H1 (cell line): ENCODE results near the gene TLNRD1. TPM values are rescaled to one million over a fixed set of nuclear protein-coding genes. Genes with fewer than 3 reads are reported as not detected.

Source experiments
- CTCF ChIA-PET: fragments of 300-600 bp; sonication (Branson Sonifier 250); formaldehyde crosslinking; loops from one replicate; lab custom pipeline; 2021; ENCODE audit not compliant: partially characterized antibody; lab: Charles Lee
- POLR2A ChIA-PET: fragments of 300-600 bp; sonication (Branson Sonifier 250); formaldehyde crosslinking; loops from one replicate; lab custom pipeline; 2021; ENCODE audit warnings: inconsistent platforms; ENCODE audit not compliant: partially characterized antibody; lab: Charles Lee
- DNase-seq, 2 experiments: peaks; one replicate each; pipeline versions ENCODE4 v3.0.0 to v3.0.0-alpha.2; 2010 to 2022; ENCODE audit warnings: low spot score in 2 of 2, low read depth in 1 of 2, mixed read lengths in 1 of 2
- FAIRE-seq: peaks from 2 replicates; lab custom pipeline; 2011; peaks lifted over from hg19 to GRCh38; lab: Jason Lieb, UNC
- H2AFZ ChIP-seq: 2 replicates; pipeline ENCODE4 v1.8.1; 2012; ENCODE audit warnings: low read length, inconsistent platforms
- H2AK5ac ChIP-seq: 2 replicates; pipeline ENCODE4 v1.6.1; 2013; ENCODE audit warnings: low read depth, low read length
- H2BK120ac ChIP-seq: replicated peaks from 2 replicates; pipeline ENCODE3; 2013; ENCODE audit warnings: low read depth, low read length, inconsistent platforms
- H2BK12ac ChIP-seq: 2 replicates; pipeline ENCODE4 v1.6.1; 2013; ENCODE audit warnings: low read depth, low read length
- H2BK15ac ChIP-seq: 2 replicates; pipeline ENCODE4 v1.6.1; 2013; ENCODE audit warnings: low read length
- H2BK20ac ChIP-seq: 2 replicates; pipeline ENCODE4 v1.6.1; 2013; ENCODE audit warnings: low read length
- H2BK5ac ChIP-seq: 2 replicates; pipeline ENCODE4 v1.6.1; 2013; ENCODE audit warnings: low read depth, low read length
- H3K14ac ChIP-seq: 2 replicates; pipeline ENCODE4 v1.6.1; 2013; ENCODE audit warnings: inconsistent platforms; ENCODE audit not compliant: insufficient read length
- H3K18ac ChIP-seq: 2 replicates; pipeline ENCODE4 v1.6.1; 2013; ENCODE audit warnings: low read length; ENCODE audit errors: extremely low read depth
- H3K23ac ChIP-seq: 2 replicates; pipeline ENCODE4 v1.6.1; 2013; ENCODE audit warnings: inconsistent platforms; ENCODE audit not compliant: insufficient read length
- H3K23me2 ChIP-seq: 2 replicates; pipeline ENCODE4 v1.6.1; 2013; ENCODE audit warnings: low read depth, low read length
- H3K27ac ChIP-seq: 2 replicates; pipeline ENCODE4 v1.6.1; 2011; ENCODE audit warnings: low read depth, low read length, inconsistent platforms
- H3K27me3 ChIP-seq, 4 experiments: replicated peaks in 1 of 4; 1 replicate in 1 of 4; 2 replicates in 3 of 4; pipeline versions ENCODE4 v1.6.1 to v1.8.1; 2011 to 2013; ENCODE audit warnings: low read length in 3 of 4, mild to moderate bottlenecking in 3 of 4, inconsistent platforms in 2 of 4, mixed read lengths in 2 of 4, moderate library complexity in 1 of 4; ENCODE audit not compliant: control insufficient read depth in 3 of 4, insufficient read depth in 3 of 4; ENCODE audit errors: extremely low read depth in 1 of 4
- H3K36me3 ChIP-seq, 4 experiments: 2 replicates each; pipeline versions ENCODE4 v1.6.1 to v1.8.1; 2011 to 2013; ENCODE audit warnings: mild to moderate bottlenecking in 4 of 4, low read length in 3 of 4, moderate library complexity in 2 of 4, control low read depth in 1 of 4, inconsistent platforms in 1 of 4; ENCODE audit not compliant: insufficient read depth in 4 of 4, control insufficient read depth in 2 of 4
- H3K4ac ChIP-seq: replicated peaks from 2 replicates; pipeline ENCODE3; 2013; ENCODE audit warnings: low read length, low read depth, mixed read lengths, inconsistent platforms; ENCODE audit not compliant: insufficient read length
- H3K4me1 ChIP-seq, 4 experiments: replicated peaks in 1 of 4; 1 replicate in 1 of 4; 2 replicates in 3 of 4; pipeline versions ENCODE4 v1.6.1 to v1.8.1; 2011 to 2013; ENCODE audit warnings: low read length in 3 of 4, inconsistent platforms in 2 of 4, mixed read lengths in 1 of 4; ENCODE audit not compliant: insufficient read depth in 4 of 4, control insufficient read depth in 3 of 4
- H3K4me2 ChIP-seq, 2 experiments: 2 replicates each; pipeline versions ENCODE4 v1.6.1 to v1.8.1; 2011 to 2013; ENCODE audit warnings: low read depth in 2 of 2, low read length in 2 of 2, control low read depth in 1 of 2, inconsistent platforms in 1 of 2, mild to moderate bottlenecking in 1 of 2; ENCODE audit not compliant: insufficient read depth in 1 of 2
- H3K4me3 ChIP-seq, 4 experiments: fragments of 200-600, 300-600 bp in 1 of 4; sonication (generic), shearing (Covaris generic), sonication (Bioruptor Twin) in 1 of 4; 2 replicates each; pipeline versions ENCODE4 v1.5.1 to v1.8.1; 2011 to 2016; ENCODE audit warnings: low read length in 4 of 4, low read depth in 3 of 4, control low read depth in 2 of 4, inconsistent platforms in 2 of 4, mild to moderate bottlenecking in 2 of 4, mixed read lengths in 1 of 4, moderate library complexity in 1 of 4; ENCODE audit not compliant: insufficient read depth in 2 of 4; ENCODE audit errors: extremely low read depth in 1 of 4
- H3K56ac ChIP-seq: replicated peaks from 2 replicates; pipeline ENCODE3; 2013; ENCODE audit warnings: low read depth, mild to moderate bottlenecking, mixed read lengths, low read length, inconsistent platforms; ENCODE audit not compliant: insufficient read length
- H3K79me1 ChIP-seq: 2 replicates; pipeline ENCODE4 v1.6.1; 2013; ENCODE audit warnings: low read depth, low read length, control low read depth
- H3K79me2 ChIP-seq, 2 experiments: 2 replicates each; pipeline versions ENCODE4 v1.6.1 to v1.8.1; 2012 to 2013; ENCODE audit warnings: low read length in 2 of 2, mild to moderate bottlenecking in 2 of 2, inconsistent platforms in 1 of 2; ENCODE audit not compliant: insufficient read depth in 2 of 2, control insufficient read depth in 1 of 2
- H3K9ac ChIP-seq, 4 experiments: replicated peaks in 1 of 4; 1 replicate in 1 of 4; 2 replicates in 3 of 4; pipeline versions ENCODE4 v1.6.1 to v1.8.1; 2011 to 2013; ENCODE audit warnings: low read depth in 3 of 4, low read length in 3 of 4, control low read depth in 2 of 4, mild to moderate bottlenecking in 2 of 4, moderate library complexity in 2 of 4, inconsistent platforms in 1 of 4; ENCODE audit errors: extremely low read depth in 1 of 4
- H3K9me3 ChIP-seq, 2 experiments: 2 replicates each; pipeline versions ENCODE4 v1.6.1 to v1.8.1; 2012 to 2013; ENCODE audit warnings: mild to moderate bottlenecking in 2 of 2, moderate library complexity in 2 of 2, control low read depth in 1 of 2, inconsistent platforms in 1 of 2, low read depth in 1 of 2, low read length in 1 of 2, mixed read lengths in 1 of 2; ENCODE audit not compliant: insufficient read depth in 2 of 2
- H4K20me1 ChIP-seq, 2 experiments: replicated peaks in 1 of 2; 2 replicates each; pipeline versions ENCODE3 to v1.8.1; 2011 to 2013; ENCODE audit warnings: inconsistent platforms in 2 of 2, low read length in 2 of 2, mild to moderate bottlenecking in 1 of 2; ENCODE audit not compliant: insufficient read depth in 2 of 2, control insufficient read depth in 1 of 2
- H4K5ac ChIP-seq: 2 replicates; pipeline ENCODE4 v1.6.1; 2013; ENCODE audit warnings: low read length, low read depth, mixed read lengths, inconsistent platforms; ENCODE audit not compliant: insufficient read length
- H4K8ac ChIP-seq: 2 replicates; pipeline ENCODE4 v1.8.0; 2013; ENCODE audit warnings: mild to moderate bottlenecking, moderate library complexity, low read length, inconsistent platforms; ENCODE audit not compliant: insufficient read depth; ENCODE audit errors: extremely low read depth
- H4K91ac ChIP-seq: replicated peaks from 2 replicates; pipeline ENCODE3; 2013; ENCODE audit warnings: low read length, mixed read lengths, inconsistent platforms; ENCODE audit not compliant: insufficient read length
- SUZ12 ChIP-seq: fragments of 200-600 bp; sonication (generic); IDR thresholded peaks from 2 replicates; pipeline ENCODE4 v1.6.1; 2012; ENCODE audit warnings: mild to moderate bottlenecking, inconsistent platforms, low read length, moderate library complexity, mixed read lengths
- WGBS, 2 experiments: shearing (Covaris generic) in 1 of 2; methylation state at CpG; one replicate each; pipeline versions ENCODE4 v1.1.6 to v1.1.7; 2013 to 2015; ENCODE audit warnings: low lambda C conversion rate in 2 of 2, mixed read lengths in 2 of 2, inconsistent platforms in 1 of 2, low coverage in 1 of 2, missing lambda C conversion rate in 1 of 2; ENCODE audit not compliant: insufficient replicate concordance in 2 of 2, insufficient coverage in 1 of 2, insufficient read length in 1 of 2; ENCODE audit errors: extremely low coverage in 1 of 2, missing lambda C conversion rate in 1 of 2; 5-methylcytosine and 5-hydroxymethylcytosine counted together
- polyA plus RNA-seq, 7 experiments: library from polyadenylated mRNA; depleted of rRNA in 3 of 7; stranded (reverse) in 5 of 7; unstranded in 2 of 7; fragments of >200 nt in 5 of 7; fragments of 200-250 nt in 2 of 7; gene quantifications; 1 replicate in 5 of 7; 2 replicates in 1 of 7; 4 replicates in 1 of 7; pipeline versions ENCODE4 v1.2.1 to v1.2.3, GENCODE V29; 2011 to 2013; ENCODE audit warnings: missing spikeins in 2 of 7, mixed read lengths in 2 of 7
- total RNA-seq: library from RNA; stranded (reverse); fragmentation: NEBNext Ultra II Directional; extraction: Animal tissue kit (Norgen Biotek cat#: 25700); gene quantifications from 2 replicates; pipeline ENCODE4 v1.2.1, GENCODE V29; 2021
- TF ChIP-seq, protein P1 (sequence below): IDR thresholded peaks from 2 replicates; pipeline ENCODE4 v1.6.1; 2012; ENCODE audit warnings: inconsistent platforms
- TF ChIP-seq, protein P2 (sequence below): IDR thresholded peaks from 2 replicates; pipeline ENCODE4 v1.6.1; 2012; ENCODE audit warnings: inconsistent platforms

TLNRD1 gene
- total and polyA plus RNA-seq, 2 of the 8 experiments (the other 6 are each of a cell fraction or from before 2014, with no cell fraction given): 12.2 to 20.5 TPM

DNA sequence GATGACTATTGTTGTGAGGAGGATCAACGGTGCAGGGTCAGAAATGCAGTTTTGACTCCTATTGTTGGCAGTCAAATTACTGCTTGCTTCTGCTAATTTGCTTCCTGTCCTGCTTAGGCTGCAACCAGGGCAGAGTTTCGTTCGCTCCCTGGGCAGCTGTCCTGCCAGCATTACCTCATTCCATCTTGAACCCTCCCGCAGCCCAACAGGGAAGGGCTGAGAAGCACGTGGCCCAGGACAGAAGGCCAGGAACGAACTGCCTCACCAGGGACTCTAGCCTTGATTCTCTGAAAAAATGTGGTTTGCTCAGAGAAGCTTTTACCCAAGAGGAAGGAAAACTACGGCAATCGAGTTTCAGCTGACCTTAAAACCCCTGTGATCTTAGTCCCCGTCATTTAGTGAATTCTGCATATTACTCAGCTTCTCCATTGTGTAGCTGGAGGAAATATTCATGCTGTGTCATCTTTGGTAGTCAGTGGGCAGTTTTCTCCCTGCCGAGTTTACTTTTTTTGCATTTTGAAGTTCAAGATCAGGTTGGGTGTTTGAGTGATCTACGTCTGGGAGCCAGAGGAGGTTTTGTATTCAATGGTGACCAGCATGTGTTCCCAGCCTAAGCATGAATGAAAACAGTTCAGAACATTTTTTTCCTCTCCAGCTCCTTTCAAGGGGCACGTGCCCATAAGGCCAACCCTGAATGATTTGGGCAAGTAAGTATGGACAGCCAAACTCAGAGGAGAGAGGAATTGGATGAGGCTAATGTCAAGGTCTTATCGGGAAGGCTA is 23.0 kb downstream of the TLNRD1 start:
- no peak for DNase-seq
- Histone ChIP-seq H4K91ac (no peak overlapping the region), H3K23ac (no peak overlapping the region), H2BK20ac (no peak overlapping the region), H2AK5ac (no peak overlapping the region), H4K5ac (no peak overlapping the region), H3K79me1 (no peaks in the 10 kb centered on the region), H3K4me2 (peak overlapping the region in 1 of 2 experiments; percentile 8; a peak in 1 of 4 replicates), H4K8ac (no peak overlapping the region), H3K9me3 (no peaks in the 10 kb centered on the region), H2AFZ (peak overlapping the region; percentile 35; the same call in 1 of the 2 replicates), H3K18ac (no peak overlapping the region; the same call in 1 of the 2 replicates), H4K20me1 (no peaks in the 10 kb centered on the region), H3K4me1 (peaks cover 2 to 13% (median 9%) of the 10 kb centered on the region in 4 experiments; a peak in 5 of 7 replicates), H2BK12ac (no peak overlapping the region), H3K9ac (no peak overlapping the region), H3K23me2 (no peaks in the 10 kb centered on the region)
- no peak for FAIRE-seq
- TF ChIP-seq, protein P1, sequence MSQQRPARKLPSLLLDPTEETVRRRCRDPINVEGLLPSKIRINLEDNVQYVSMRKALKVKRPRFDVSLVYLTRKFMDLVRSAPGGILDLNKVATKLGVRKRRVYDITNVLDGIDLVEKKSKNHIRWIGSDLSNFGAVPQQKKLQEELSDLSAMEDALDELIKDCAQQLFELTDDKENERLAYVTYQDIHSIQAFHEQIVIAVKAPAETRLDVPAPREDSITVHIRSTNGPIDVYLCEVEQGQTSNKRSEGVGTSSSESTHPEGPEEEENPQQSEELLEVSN: 0 out of 2 replicates have a peak, but pooled peaks have one; percentile 5
- TF ChIP-seq, protein P2, sequence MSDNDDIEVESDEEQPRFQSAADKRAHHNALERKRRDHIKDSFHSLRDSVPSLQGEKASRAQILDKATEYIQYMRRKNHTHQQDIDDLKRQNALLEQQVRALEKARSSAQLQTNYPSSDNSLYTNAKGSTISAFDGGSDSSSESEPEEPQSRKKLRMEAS: peak; percentile 77
- no peak for TF ChIP-seq SUZ12
- TF ChIP-seq, all 59 proteins: peak for 2
- H3K27ac ChIP-seq: no peak overlapping the region
- no peaks in the 10 kb centered on the region for H3K36me3 ChIP-seq
- H3K4ac ChIP-seq: no peak overlapping the region
- no peak overlapping the region for H2BK120ac ChIP-seq
- WGBS, 2 experiments: 70% methylated on average over 13 of the region's 13 CpGs; no CpG with 5 or more reads in 1 of the 2 experiments
- H3K14ac ChIP-seq: no peak overlapping the region
- ChIA-PET CTCF (interaction anchor here (0.5 to 1.0 kb wide), 2 partner anchors 243 to 1979 kb away, joined by 3 to 4 read pairs; no protein-coding TSS in a partner anchor), POLR2A (interaction anchor here (1.8 kb wide), 1 partner anchor 22 kb away, joined by 6 read pairs; the partner anchor contains the start of gene TLNRD1)
- H3K79me2 ChIP-seq: no peaks in the 10 kb centered on the region
- no peaks in the 10 kb centered on the region; a peak in 1 of 7 replicates for H3K27me3 ChIP-seq
- H3K4me3 ChIP-seq: no peak overlapping the region
- H3K56ac ChIP-seq: no peak overlapping the region
- H2BK5ac ChIP-seq: no peak overlapping the region
- no peak overlapping the region for H2BK15ac ChIP-seq
